Panc1 (cell line): ENCODE data around the gene ONECUT3.

Experiments
- CTCF ChIP-seq: fragments of 450-650 bp; IDR thresholded peaks from 2 replicates; pipeline ENCODE4 v1.5.1; 2017; ENCODE audit warnings: mild to moderate bottlenecking
- POLR2AphosphoS5 ChIP-seq: IDR thresholded peaks from 2 replicates; pipeline ENCODE4 v1.6.1; 2012; ENCODE audit warnings: mild to moderate bottlenecking, low read depth, low read length, moderate library complexity
- REST ChIP-seq, 2 experiments: IDR thresholded peaks; 2 replicates each; pipeline ENCODE4 v1.6.1; 2011 to 2012; ENCODE audit warnings: low read depth in 2 of 2, control low read depth in 1 of 2, low read length in 1 of 2, mild to moderate bottlenecking in 1 of 2, moderate library complexity in 1 of 2; ENCODE audit not compliant: insufficient read depth in 1 of 2
- SIN3A ChIP-seq: IDR thresholded peaks from 2 replicates; pipeline ENCODE4 v1.6.1; 2012; ENCODE audit warnings: low read depth, mild to moderate bottlenecking, low read length, moderate library complexity, borderline replicate concordance; ENCODE audit not compliant: insufficient read depth
- TCF7L2 ChIP-seq: IDR thresholded peaks from 2 replicates; pipeline ENCODE4 v1.6.1; 2011; ENCODE audit warnings: mild to moderate bottlenecking, low read depth, low read length, inconsistent platforms

GRCh38 chr19:1829958-1830357, 76.7 kb downstream of the ONECUT3 start:
- no peak for TF ChIP-seq CTCF
- TF ChIP-seq POLR2AphosphoS5, result no peak
- TF ChIP-seq SIN3A, result no peak
- no peak for TF ChIP-seq REST (IDR thresholded peaks at IDR 0.05; ENCODE audit: insufficient read depth in 1 of 2, low read depth in 2 of 2, low read length in 1 of 2)
- no peak for TF ChIP-seq TCF7L2
